Coronary artery (tissue), 2 donors: ENCODE data around the gene LGALS4.
"Not testable (repeated sequence)": the region's sequence is repeated elsewhere in the genome, so short reads cannot be mapped to it uniquely, and the experiment has no call there.

Source experiments
- DNase-seq: peaks from one replicate; pipeline ENCODE4 v3.0.0-alpha.2; 2017; ENCODE audit warnings: low spot score
- H3K27ac ChIP-seq, 2 donors: fragments of 200-600 bp; sonication (generic); one replicate each; pipeline ENCODE4 v1.5.1; 2016 to 2019
- H3K4me3 ChIP-seq: fragments of 200-600 bp; sonication (generic); 2 replicates; pipeline ENCODE4 v1.5.1; 2016; ENCODE audit warnings: mild to moderate bottlenecking, moderate library complexity
- CTCF ChIP-seq: fragments of 200-600 bp; sonication (generic); IDR thresholded peaks from one replicate; pipeline ENCODE4 v1.5.1; 2019; ENCODE audit warnings: antibody characterized with exemption

Gene LGALS4

GRCh38 chr19:38788478-38789243, 24.1 kb downstream of the LGALS4 start, which contains the start of gene LGALS7B:
Gene LGALS7B, plus strand, starts transcription at chr19:38789200. Its CDS starts 27 bp downstream, at chr19:38789227.
- no peak for DNase-seq
- Histone ChIP-seq H3K4me3 (no peak within 1 kb of the TSS), H3K27ac (no peak within 1 kb of the TSS)
- TF ChIP-seq CTCF = no peak

GRCh38 chr19:38786572-38787265, 26.0 kb downstream of the LGALS4 start:
- TF ChIP-seq CTCF = no peak
- H3K4me3 ChIP-seq = no peak overlapping the region
- DNase-seq = no peak
- no peak overlapping the region for H3K27ac ChIP-seq

GRCh38 chr19:38786061-38786460, 26.7 kb downstream of the LGALS4 start:
- not testable (repeated sequence) for H3K4me3 ChIP-seq, H3K27ac ChIP-seq, DNase-seq

- no peak overlapping the region for H3K27ac ChIP-seq
- no peak for TF ChIP-seq CTCF
- no peak for DNase-seq
These were observed 27.5 kb downstream of the LGALS4 start for GRCh38 chr19:38785187-38785699.

GRCh38 chr19:38784224-38784623, 28.5 kb downstream of the LGALS4 start:
- Histone ChIP-seq H3K4me3 (no peak overlapping the region), H3K27ac (no peak overlapping the region)
- DNase-seq = no peak
- no peak for TF ChIP-seq CTCF

More at GRCh38 chr19:38785187-38785699, 27.5 kb downstream of the LGALS4 start:
- no peak overlapping the region for H3K4me3 ChIP-seq

GRCh38 chr19:38782212-38782611, 30.5 kb downstream of the LGALS4 start:
- not testable (repeated sequence) for DNase-seq, H3K4me3 ChIP-seq, H3K27ac ChIP-seq

- TF ChIP-seq CTCF = no peak
- Histone ChIP-seq H3K4me3 (no peak overlapping the region), H3K27ac (no peak overlapping the region)
- no peak for DNase-seq
These were observed 31.7 kb downstream of the LGALS4 start for GRCh38 chr19:38781058-38781457.

GRCh38 chr19:38780443-38780842, 32.3 kb downstream of the LGALS4 start:
- DNase-seq = no peak
- H3K27ac ChIP-seq = no peak overlapping the region
- H3K4me3 ChIP-seq = no peak overlapping the region
- TF ChIP-seq CTCF = no peak
